Ureter (tissue), 1 donor: ENCODE results near the gene TPP2. TPM values are rescaled to one million over a fixed set of nuclear protein-coding genes. Genes with fewer than 3 reads are reported as not detected.

ENCODE experiments used
- total RNA-seq: library from RNA; stranded (reverse); gene quantifications from one replicate; pipeline ENCODE4 v1.2.4, GENCODE V29; 2023
- donor health status: DM: yes; HTN: yes; CAD: no.

The TPP2 gene
- total RNA-seq, 1 donor from 2014 or later, result 46.5 TPM

Other genes starting within 250 kb of the TPP2 start
- gene FGF14, start 194.9 kb upstream of the TPP2 start, total RNA-seq, result 0.68 TPM
- gene METTL21C, start 98.1 kb downstream of the TPP2 start, total RNA-seq, result not detected
- gene TEX30, start 176.8 kb downstream of the TPP2 start, total RNA-seq, result 4.2 TPM
- 2.2 TPM for gene POGLUT2, start 202.0 kb downstream of the TPP2 start, total RNA-seq
- gene BIVM, start 202.1 kb downstream of the TPP2 start, total RNA-seq, result 17.2 TPM
- 69.5 TPM for gene ERCC5, start 249.0 kb downstream of the TPP2 start, total RNA-seq